ENCODE measurements around the gene TAF7L.

The TAF7L gene

GRCh38 chrX:101257448-101258258 is 33.5 kb downstream of the TAF7L start:
- TF ChIP-seq CTCF (IDR thresholded peaks at IDR 0.05; ENCODE audit: insufficient read depth, low read depth, low read length, missing control alignments), result no peak
- no peak for DNase-seq (ENCODE audit: low read depth)
- H3K4me3 ChIP-seq (ENCODE audit: low read depth, low read length), result no peak overlapping the region

- no peak for DNase-seq (ENCODE audit: low read depth)
- TF ChIP-seq CTCF (IDR thresholded peaks at IDR 0.05; ENCODE audit: insufficient read depth, low read depth, low read length, missing control alignments), result no peak
- no peak overlapping the region for H3K4me3 ChIP-seq (ENCODE audit: low read depth, low read length)
Observed at GRCh38 chrX:101252634-101253033, 38.5 kb downstream of the TAF7L start.

- no peak for DNase-seq (ENCODE audit: low read depth)
- TF ChIP-seq CTCF (IDR thresholded peaks at IDR 0.05; ENCODE audit: insufficient read depth, low read depth, low read length, missing control alignments), result no peak
- H3K4me3 ChIP-seq (ENCODE audit: low read depth, low read length), result no peak overlapping the region
Observed at GRCh38 chrX:101241531-101241930, 49.6 kb downstream of the TAF7L start.

- no peak for TF ChIP-seq CTCF (IDR thresholded peaks at IDR 0.05; ENCODE audit: insufficient read depth, low read depth, low read length, missing control alignments)
- DNase-seq (ENCODE audit: low read depth), result no peak
- no peak overlapping the region for H3K4me3 ChIP-seq (ENCODE audit: low read depth, low read length)
Observed at GRCh38 chrX:101237041-101237440, 54.1 kb downstream of the TAF7L start.

- TF ChIP-seq CTCF (IDR thresholded peaks at IDR 0.05; ENCODE audit: insufficient read depth, low read depth, low read length, missing control alignments), result no peak
- no peak overlapping the region for H3K4me3 ChIP-seq (ENCODE audit: low read depth, low read length)
- no peak for DNase-seq (ENCODE audit: low read depth)
Observed at GRCh38 chrX:101232316-101232715, 58.8 kb downstream of the TAF7L start.

GRCh38 chrX:101231080-101231479 is 60.1 kb downstream of the TAF7L start:
- no peak for TF ChIP-seq CTCF (IDR thresholded peaks at IDR 0.05; ENCODE audit: insufficient read depth, low read depth, low read length, missing control alignments)
- DNase-seq (ENCODE audit: low read depth), result no peak
- H3K4me3 ChIP-seq (ENCODE audit: low read depth, low read length), result no peak overlapping the region

GRCh38 chrX:101230636-101231035 is 60.5 kb downstream of the TAF7L start:
- no peak for TF ChIP-seq CTCF (IDR thresholded peaks at IDR 0.05; ENCODE audit: insufficient read depth, low read depth, low read length, missing control alignments)
- no peak overlapping the region for H3K4me3 ChIP-seq (ENCODE audit: low read depth, low read length)
- no peak for DNase-seq (ENCODE audit: low read depth)
